Osteocyte (in vitro differentiated cells): ENCODE data around the gene NUP133. TPM values are rescaled to one million over a fixed set of nuclear protein-coding genes. Genes with fewer than 3 reads are reported as not detected.
"Not testable (repeated sequence)": the region's sequence is repeated elsewhere in the genome, so short reads cannot be mapped to it uniquely, and the experiment has no call there.

Experiments used
- DNase-seq: peaks from one replicate; pipeline ENCODE4 v3.0.0; 2021; ENCODE audit warnings: mixed read lengths; ENCODE audit not compliant: unreplicated experiment; ENCODE audit errors: extremely low spot score
- H3K27ac Mint-ChIP-seq: one replicate; pipeline ENCODE4 v1.8.0; 2021; ENCODE audit warnings: mild to moderate bottlenecking, mixed read lengths; ENCODE audit not compliant: unreplicated experiment
- H3K27me3 Mint-ChIP-seq: one replicate; pipeline ENCODE4 v1.8.0; 2021; ENCODE audit warnings: mixed read lengths; ENCODE audit not compliant: unreplicated experiment
- H3K36me3 Mint-ChIP-seq: one replicate; pipeline ENCODE4 v1.8.0; 2021; ENCODE audit warnings: mixed read lengths; ENCODE audit not compliant: unreplicated experiment
- H3K4me1 Mint-ChIP-seq: one replicate; pipeline ENCODE4 v1.8.0; 2021; ENCODE audit warnings: mixed read lengths; ENCODE audit not compliant: unreplicated experiment
- H3K4me3 Mint-ChIP-seq: one replicate; pipeline ENCODE4 v1.8.0; 2021; ENCODE audit warnings: mild to moderate bottlenecking, moderate library complexity, mixed read lengths; ENCODE audit not compliant: unreplicated experiment
- H3K9me3 Mint-ChIP-seq: one replicate; pipeline ENCODE4 v1.8.0; 2021; ENCODE audit warnings: mixed read lengths; ENCODE audit not compliant: unreplicated experiment
- total RNA-seq: library from RNA; stranded (reverse); gene quantifications from 2 replicates; pipeline ENCODE4 v1.2.1, GENCODE V29; 2021
- TF ChIP-seq, protein P1 (sequence below): fragments of 200-600 bp; sonication (generic); IDR thresholded peaks from 2 replicates; pipeline ENCODE4 v1.5.0; 2021; ENCODE audit warnings: antibody characterized with exemption, mild to moderate bottlenecking, moderate library complexity

NUP133 gene
- total RNA-seq, 1 donor from 2014 or later = 40.4 TPM

DNA sequence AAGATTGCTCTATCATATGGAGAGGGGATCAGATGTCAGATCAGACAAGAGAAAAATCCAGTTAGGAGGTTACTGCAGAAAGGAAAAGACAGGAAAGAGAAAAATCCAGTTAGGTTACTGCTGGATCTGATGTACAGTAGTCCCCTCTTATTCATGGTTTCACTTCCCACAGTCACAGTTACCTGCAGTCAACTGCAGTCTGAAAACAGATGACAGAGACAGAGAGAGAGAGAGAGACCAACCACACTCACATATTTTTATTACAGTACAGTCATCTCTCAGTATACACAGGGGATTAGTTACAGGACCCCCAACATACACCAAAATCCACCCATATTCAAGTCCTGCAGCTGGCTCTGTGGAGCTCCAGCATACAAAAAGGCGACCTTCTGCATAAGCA is 29.3 kb downstream of the NUP133 start:
- H3K27me3 Mint-ChIP-seq = no peaks in the 10 kb centered on the region
- DNase-seq = no peak
- H3K4me1 Mint-ChIP-seq = no peaks in the 10 kb centered on the region
- TF ChIP-seq, protein P1, sequence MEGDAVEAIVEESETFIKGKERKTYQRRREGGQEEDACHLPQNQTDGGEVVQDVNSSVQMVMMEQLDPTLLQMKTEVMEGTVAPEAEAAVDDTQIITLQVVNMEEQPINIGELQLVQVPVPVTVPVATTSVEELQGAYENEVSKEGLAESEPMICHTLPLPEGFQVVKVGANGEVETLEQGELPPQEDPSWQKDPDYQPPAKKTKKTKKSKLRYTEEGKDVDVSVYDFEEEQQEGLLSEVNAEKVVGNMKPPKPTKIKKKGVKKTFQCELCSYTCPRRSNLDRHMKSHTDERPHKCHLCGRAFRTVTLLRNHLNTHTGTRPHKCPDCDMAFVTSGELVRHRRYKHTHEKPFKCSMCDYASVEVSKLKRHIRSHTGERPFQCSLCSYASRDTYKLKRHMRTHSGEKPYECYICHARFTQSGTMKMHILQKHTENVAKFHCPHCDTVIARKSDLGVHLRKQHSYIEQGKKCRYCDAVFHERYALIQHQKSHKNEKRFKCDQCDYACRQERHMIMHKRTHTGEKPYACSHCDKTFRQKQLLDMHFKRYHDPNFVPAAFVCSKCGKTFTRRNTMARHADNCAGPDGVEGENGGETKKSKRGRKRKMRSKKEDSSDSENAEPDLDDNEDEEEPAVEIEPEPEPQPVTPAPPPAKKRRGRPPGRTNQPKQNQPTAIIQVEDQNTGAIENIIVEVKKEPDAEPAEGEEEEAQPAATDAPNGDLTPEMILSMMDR = no peak
- peaks cover 48% of the 10 kb centered on the region for H3K36me3 Mint-ChIP-seq
- no peak overlapping the region for H3K4me3 Mint-ChIP-seq
- no peaks in the 10 kb centered on the region for H3K9me3 Mint-ChIP-seq
- no peak overlapping the region for H3K27ac Mint-ChIP-seq

DNA sequence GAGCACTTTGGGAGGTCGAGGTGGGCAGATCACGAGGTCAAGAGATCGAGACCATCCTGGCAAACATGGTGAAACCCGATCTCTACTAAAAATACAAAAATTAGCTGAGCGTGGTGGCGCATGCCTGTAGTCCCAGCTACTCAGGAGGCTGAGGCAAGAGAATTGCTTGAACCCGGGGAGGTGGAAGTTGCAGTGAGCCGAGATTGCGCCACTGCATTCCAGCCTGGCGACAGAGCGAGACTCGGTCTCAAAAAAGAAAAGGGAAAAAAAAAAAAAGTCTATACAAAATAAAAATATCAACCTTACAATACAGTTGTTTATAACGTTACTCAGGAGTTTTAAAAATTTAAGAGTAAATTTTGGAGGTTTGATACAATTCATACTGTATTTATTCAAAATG is 32.3 kb downstream of the NUP133 start:
- not testable (repeated sequence) for H3K4me3 Mint-ChIP-seq, H3K27me3 Mint-ChIP-seq, H3K27ac Mint-ChIP-seq, H3K9me3 Mint-ChIP-seq, DNase-seq, H3K4me1 Mint-ChIP-seq
- peaks cover 50% of the 10 kb centered on the region for H3K36me3 Mint-ChIP-seq

DNA sequence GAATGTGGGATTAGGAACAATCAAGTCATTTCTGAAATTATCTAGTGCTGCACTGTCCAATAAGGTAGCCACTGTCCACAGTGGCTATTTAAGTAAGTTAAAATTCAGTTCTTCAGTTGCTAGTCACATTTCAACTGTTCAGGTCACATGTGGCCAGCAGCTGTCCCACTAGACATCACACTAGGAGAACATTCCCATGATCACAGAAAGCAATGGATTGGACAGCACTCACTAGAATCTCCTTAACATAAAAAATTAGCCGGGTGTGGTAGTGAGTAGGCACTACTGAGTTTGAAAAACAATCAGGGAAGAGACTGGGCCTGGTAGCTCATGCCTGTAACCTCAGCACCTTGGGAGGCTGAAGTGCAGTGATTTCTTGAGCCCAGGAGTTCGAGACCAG is 33.6 kb downstream of the NUP133 start:
- TF ChIP-seq, protein P1 = no peak
- H3K4me3 Mint-ChIP-seq = no peak overlapping the region
- no peak overlapping the region for H3K27ac Mint-ChIP-seq
- peaks cover 55% of the 10 kb centered on the region for H3K36me3 Mint-ChIP-seq
- no peaks in the 10 kb centered on the region for H3K4me1 Mint-ChIP-seq
- DNase-seq = no peak
- H3K9me3 Mint-ChIP-seq = no peaks in the 10 kb centered on the region
- no peaks in the 10 kb centered on the region for H3K27me3 Mint-ChIP-seq

DNA sequence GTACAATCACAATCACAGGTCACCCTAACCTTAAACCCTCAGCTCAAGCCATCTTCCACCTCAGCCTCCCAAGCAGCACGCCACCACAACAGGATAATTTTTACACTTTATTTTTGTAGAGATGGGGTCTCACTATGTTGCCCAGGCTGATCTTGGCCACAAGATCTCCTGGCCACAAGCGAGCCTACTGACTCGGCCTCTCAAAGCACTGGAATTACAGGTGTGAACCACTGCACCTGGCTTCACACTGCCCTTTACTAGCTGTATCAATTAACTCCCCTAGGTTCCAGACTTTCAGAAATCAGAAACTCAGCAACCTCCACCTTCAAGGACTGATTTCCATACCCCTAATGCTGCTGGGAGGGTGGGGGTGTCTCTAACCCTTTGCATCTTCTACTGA is 37.0 kb downstream of the NUP133 start:
- no peaks in the 10 kb centered on the region for H3K4me1 Mint-ChIP-seq
- no peaks in the 10 kb centered on the region for H3K27me3 Mint-ChIP-seq
- DNase-seq = no peak
- TF ChIP-seq, protein P1 = no peak
- no peak overlapping the region for H3K27ac Mint-ChIP-seq
- no peaks in the 10 kb centered on the region for H3K9me3 Mint-ChIP-seq
- peaks cover 55% of the 10 kb centered on the region for H3K36me3 Mint-ChIP-seq
- H3K4me3 Mint-ChIP-seq = no peak overlapping the region

DNA sequence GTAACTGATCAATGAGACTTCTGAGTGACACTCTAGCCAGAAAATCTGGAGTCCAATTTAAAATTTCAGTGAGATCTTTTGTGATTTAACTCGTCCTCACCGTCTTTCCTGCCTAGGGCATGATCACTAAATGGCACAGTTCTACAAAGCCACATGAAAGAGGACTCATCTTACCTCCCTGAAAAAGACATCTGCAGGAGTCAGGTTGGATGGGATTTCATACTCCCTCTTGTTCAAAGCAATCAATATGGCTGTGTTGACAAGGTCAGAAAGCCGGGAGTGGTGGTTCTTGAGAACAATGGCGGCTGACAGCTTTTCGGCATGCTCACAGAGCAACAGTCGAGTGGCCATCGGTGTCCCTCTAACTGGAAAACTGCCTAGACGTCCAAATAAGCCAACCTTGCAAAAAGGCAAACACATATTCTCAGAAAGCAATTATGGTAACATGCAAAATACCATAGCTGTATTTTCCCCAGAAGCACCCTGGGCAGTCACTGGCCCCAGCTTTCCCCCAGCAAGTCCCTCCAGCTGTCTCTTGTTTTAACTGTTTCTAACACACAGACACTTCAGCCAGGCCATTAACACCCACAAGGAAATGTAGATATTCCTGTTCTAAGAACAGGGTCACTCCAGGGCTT is 37.6 kb downstream of the NUP133 start:
- peaks cover 54% of the 10 kb centered on the region for H3K36me3 Mint-ChIP-seq
- H3K4me3 Mint-ChIP-seq = no peak overlapping the region
- H3K27ac Mint-ChIP-seq = no peak overlapping the region
- H3K27me3 Mint-ChIP-seq = no peaks in the 10 kb centered on the region
- TF ChIP-seq, protein P1 = no peak
- H3K4me1 Mint-ChIP-seq = no peaks in the 10 kb centered on the region
- H3K9me3 Mint-ChIP-seq = no peaks in the 10 kb centered on the region
- no peak for DNase-seq

DNA sequence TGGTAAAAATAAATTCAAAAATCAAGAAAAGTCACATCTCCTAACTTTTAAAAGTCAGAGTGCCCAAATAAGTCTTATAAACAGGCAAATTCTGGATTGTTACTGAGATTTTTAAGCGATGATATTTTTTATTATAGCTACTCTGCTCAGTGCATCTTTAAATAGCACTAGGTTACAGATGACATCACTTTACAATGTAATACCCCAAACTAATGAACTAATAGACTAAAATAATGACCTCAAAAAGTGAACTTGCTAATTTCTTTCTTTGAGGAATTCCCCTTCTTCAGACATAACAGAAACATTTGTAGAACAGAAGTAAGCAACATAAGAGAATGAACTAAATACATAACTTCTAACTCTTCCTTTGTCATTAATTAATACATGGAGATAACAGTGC is 41.3 kb downstream of the NUP133 start:
- H3K9me3 Mint-ChIP-seq = no peaks in the 10 kb centered on the region

More for the DNA sequence above, 41.3 kb downstream of the NUP133 start:
- TF ChIP-seq, protein P1 = no peak
- Mint-ChIP-seq H3K4me3 (no peak overlapping the region), H3K27me3 (no peaks in the 10 kb centered on the region), H3K36me3 (peaks cover 57% of the 10 kb centered on the region), H3K4me1 (no peaks in the 10 kb centered on the region), H3K27ac (no peak overlapping the region)
- no peak for DNase-seq
